AG09309 (cell line): ENCODE results near the gene CCNC.

Experiments
- DNase-seq: peaks from one replicate; pipeline ENCODE4 v3.0.0-alpha.2; 2010; ENCODE audit warnings: low read depth
- H3K4me3 ChIP-seq: 2 replicates; pipeline ENCODE4 v1.5.1; 2011; ENCODE audit warnings: mild to moderate bottlenecking, low read depth, low read length, moderate library complexity; ENCODE audit not compliant: control insufficient read depth
- TF ChIP-seq, protein P1 (sequence below): IDR thresholded peaks from 2 replicates; pipeline ENCODE4 v1.5.1; 2011; ENCODE audit warnings: mild to moderate bottlenecking, low read depth, low read length, inconsistent platforms; ENCODE audit not compliant: insufficient read depth, control insufficient read depth; ENCODE audit errors: missing control alignments

The CCNC gene

GRCh38 chr6:99563056-99563723 lies 5.3 kb downstream of the CCNC start:
- TF ChIP-seq, protein P1, sequence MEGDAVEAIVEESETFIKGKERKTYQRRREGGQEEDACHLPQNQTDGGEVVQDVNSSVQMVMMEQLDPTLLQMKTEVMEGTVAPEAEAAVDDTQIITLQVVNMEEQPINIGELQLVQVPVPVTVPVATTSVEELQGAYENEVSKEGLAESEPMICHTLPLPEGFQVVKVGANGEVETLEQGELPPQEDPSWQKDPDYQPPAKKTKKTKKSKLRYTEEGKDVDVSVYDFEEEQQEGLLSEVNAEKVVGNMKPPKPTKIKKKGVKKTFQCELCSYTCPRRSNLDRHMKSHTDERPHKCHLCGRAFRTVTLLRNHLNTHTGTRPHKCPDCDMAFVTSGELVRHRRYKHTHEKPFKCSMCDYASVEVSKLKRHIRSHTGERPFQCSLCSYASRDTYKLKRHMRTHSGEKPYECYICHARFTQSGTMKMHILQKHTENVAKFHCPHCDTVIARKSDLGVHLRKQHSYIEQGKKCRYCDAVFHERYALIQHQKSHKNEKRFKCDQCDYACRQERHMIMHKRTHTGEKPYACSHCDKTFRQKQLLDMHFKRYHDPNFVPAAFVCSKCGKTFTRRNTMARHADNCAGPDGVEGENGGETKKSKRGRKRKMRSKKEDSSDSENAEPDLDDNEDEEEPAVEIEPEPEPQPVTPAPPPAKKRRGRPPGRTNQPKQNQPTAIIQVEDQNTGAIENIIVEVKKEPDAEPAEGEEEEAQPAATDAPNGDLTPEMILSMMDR = no peak

DNA sequence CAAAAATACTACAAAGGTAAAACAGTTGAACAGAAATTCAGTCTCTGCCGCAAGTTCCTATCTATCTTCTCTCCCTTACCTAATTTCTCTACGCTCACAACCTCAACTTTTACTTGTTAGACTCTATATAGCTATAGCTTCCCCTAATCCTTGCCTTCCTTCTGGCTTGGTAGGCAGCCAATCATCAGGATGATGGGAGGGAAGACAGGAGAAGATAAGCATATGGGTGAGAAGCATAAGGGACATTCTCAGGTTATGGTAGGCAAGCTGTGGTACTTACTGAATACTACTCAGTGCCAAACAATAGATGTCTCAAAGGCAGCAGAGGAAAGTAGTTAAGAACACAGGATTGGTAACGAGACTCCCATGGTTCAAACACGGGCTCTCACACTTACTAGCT lies 7.8 kb downstream of the CCNC start:
- no peak for DNase-seq
- TF ChIP-seq, protein P1 = no peak
- H3K4me3 ChIP-seq = no peak overlapping the region

More at GRCh38 chr6:99563056-99563723, 5.3 kb downstream of the CCNC start:
- DNase-seq = no peak
- H3K4me3 ChIP-seq = no peak overlapping the region

DNA sequence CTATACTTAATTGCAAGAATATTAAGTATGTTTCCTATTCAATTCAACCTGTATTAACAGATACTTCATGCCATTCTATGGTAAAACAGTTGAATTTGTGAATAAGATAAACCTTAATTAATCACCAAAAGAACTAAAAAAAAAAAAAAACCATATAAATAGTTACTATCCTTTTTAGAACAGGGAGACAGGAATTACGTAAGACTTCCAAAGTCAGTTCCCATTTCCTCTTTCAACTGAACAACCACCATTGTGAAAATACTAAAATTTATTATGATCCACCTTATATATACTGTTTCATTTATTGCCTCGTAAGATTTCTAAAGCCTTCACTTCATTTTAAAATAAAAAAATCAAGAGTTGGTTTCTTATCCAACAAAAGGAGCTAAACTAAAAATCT lies 9.4 kb downstream of the CCNC start:
- no peak overlapping the region for H3K4me3 ChIP-seq
- no peak for DNase-seq
- TF ChIP-seq, protein P1 = no peak

GRCh38 chr6:99553888-99554287 lies 14.6 kb downstream of the CCNC start:
- no peak for DNase-seq
- TF ChIP-seq, protein P1 = no peak
- H3K4me3 ChIP-seq = no peak overlapping the region

DNA sequence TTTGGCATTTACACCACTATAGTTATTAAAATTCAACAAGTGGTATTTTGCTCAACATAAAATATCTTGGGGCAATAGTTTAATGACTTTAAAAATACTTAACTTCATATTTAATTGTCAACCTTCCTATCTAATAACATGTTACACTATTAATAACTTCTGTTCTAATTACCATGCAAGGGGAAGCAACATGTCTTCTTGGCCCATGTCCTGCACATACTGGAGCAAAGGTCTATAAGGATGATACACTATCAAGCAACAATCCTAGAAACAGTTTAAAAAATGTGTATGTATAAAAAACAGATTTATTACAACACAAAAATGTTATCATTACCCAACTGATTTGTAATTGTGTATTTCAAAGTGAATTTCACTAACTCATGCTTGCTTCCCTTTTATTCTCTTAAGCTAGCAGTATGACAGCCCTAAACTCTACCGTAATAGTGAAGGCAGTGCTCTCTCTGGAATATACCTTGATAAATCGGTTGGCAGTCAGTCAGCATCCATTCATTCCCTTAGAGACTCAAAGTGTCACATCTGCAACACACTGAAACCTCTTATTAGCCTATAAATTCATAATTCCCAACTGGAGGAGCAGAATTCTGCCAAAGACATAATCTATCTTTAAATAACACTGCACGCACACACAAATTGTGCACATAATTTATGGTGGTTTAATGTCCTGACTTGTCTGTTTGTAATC lies 18.3 kb downstream of the CCNC start:
- DNase-seq = no peak
- no peak overlapping the region for H3K4me3 ChIP-seq
- TF ChIP-seq, protein P1 = no peak

- H3K4me3 ChIP-seq = no peak overlapping the region
These were observed 19.8 kb downstream of the CCNC start for GRCh38 chr6:99548706-99549105.

More at GRCh38 chr6:99548706-99549105, 19.8 kb downstream of the CCNC start:
- no peak for DNase-seq
- TF ChIP-seq, protein P1 = no peak
